Esophagus squamous epithelium (tissue), 4 donors: Measurements from ENCODE around the gene CACNG4.

Experiments
- POLR2A ChIP-seq, 4 donors: fragments of 450-650 bp; IDR thresholded peaks; one replicate each; pipeline ENCODE4 v1.6.1; 2017; ENCODE audit warnings: antibody characterized with exemption in 4 of 4, mild to moderate bottlenecking in 4 of 4, moderate library complexity in 3 of 4
- TF ChIP-seq, protein P1 (sequence below), 6 experiments: fragments of 450-650 bp in 4 of 6; fragments of 200-600 bp in 2 of 6; sonication (generic) in 2 of 6; IDR thresholded peaks; one replicate each; pipeline ENCODE4 v1.5.1; 2016 to 2019; ENCODE audit warnings: antibody characterized with exemption in 6 of 6, mild to moderate bottlenecking in 4 of 6, moderate library complexity in 4 of 6

DNA sequence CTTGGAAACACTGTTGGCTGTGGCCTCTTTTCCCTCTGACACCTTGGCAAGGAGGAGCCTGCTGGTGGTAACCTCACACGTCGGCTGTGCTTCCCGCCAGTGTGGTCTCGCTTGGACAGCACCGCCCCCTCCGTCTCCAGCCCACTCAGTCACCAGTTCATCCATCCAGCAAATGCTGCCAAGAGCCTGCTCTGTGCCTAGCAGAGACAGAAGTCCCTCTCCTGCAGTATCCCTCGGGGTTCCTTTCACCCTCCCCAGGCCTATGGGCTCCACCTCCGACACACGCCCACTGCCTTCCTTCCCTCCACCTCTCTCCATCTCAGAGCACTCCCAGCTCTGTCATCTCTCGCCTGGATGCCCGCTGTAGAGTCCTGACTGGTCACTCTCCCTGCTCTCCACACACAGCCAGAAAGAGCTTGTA is 12.3 kb downstream of the CACNG4 start:
- TF ChIP-seq, protein P1, sequence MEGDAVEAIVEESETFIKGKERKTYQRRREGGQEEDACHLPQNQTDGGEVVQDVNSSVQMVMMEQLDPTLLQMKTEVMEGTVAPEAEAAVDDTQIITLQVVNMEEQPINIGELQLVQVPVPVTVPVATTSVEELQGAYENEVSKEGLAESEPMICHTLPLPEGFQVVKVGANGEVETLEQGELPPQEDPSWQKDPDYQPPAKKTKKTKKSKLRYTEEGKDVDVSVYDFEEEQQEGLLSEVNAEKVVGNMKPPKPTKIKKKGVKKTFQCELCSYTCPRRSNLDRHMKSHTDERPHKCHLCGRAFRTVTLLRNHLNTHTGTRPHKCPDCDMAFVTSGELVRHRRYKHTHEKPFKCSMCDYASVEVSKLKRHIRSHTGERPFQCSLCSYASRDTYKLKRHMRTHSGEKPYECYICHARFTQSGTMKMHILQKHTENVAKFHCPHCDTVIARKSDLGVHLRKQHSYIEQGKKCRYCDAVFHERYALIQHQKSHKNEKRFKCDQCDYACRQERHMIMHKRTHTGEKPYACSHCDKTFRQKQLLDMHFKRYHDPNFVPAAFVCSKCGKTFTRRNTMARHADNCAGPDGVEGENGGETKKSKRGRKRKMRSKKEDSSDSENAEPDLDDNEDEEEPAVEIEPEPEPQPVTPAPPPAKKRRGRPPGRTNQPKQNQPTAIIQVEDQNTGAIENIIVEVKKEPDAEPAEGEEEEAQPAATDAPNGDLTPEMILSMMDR (IDR thresholded peaks at IDR 0.05), result no peak
- no peak for TF ChIP-seq POLR2A (IDR thresholded peaks at IDR 0.05)
